SH-SY5Y (cell line): ENCODE measurements around the gene IPP.

ENCODE experiments used
- GATA2 ChIP-seq: IDR thresholded peaks from 2 replicates; pipeline ENCODE4 v1.6.1; 2011; ENCODE audit warnings: mild to moderate bottlenecking, low read depth, low read length
- GATA3 ChIP-seq: IDR thresholded peaks from 2 replicates; pipeline ENCODE4 v1.6.1; 2011; ENCODE audit warnings: low read depth, mild to moderate bottlenecking, low read length, moderate library complexity

The IPP gene

DNA sequence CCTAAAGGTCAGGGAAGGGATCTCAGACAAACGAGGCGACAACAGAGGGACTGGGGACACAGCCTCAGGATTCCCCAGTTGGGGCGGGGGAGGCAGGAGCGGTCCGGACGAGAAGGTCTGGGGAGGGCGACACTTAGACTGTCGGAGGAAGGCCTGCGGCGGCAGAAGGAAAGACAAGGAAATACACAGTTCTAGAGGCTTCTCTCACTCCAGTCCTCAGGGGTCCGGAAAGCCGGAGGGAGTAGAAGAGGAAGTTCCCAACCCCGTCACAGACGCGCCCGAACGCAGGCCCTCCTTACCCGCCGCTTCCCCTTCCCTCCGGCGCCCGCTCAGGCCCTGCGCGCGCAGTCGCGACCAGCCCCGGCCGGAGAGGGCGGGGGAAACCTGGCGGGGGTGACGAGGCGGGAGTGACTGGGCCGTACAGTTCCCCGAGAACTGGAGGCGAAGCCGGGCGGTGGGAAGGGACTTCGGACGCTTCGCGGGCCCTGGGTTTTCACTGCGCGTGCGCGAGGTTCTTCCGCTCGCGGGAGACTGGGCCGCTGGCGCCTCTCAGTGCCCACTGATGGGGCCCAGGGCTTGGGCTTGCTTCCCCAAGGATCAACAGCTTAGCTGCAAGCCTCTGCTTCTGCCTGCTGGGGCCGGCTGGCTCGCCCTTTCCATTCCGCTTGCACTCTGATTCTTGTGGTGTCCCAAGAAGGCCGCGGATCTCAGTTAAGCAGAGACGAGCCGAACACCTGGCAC lies at the start of gene IPP:
Gene IPP (minus strand): TSS at position 356 of the 741 bp plus-strand sequence. CDS start 4,242 bp downstream, outside the sequence.
- no peak for TF ChIP-seq GATA3
- no peak for TF ChIP-seq GATA2

DNA sequence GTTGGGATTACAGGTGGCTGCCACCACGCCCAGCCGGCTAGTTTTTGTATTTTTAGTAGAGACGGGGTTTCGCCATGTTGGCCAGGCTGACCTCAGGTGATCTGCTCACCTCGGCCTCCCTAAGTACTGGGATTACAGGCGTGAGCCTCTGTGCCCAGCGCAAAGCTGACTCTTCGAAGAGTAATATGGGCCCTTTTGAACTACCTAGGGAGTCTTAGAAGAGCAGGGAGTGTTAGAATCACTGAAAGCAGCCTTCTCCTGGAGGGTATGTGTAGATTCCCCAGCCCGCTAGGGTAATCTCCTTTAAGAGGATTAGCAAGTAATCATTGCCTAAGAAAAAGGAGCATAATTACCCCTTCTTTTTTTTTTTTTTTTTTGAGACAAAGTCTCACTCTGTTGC lies 46.5 kb upstream of the IPP start:
- TF ChIP-seq GATA3: no peak
- no peak for TF ChIP-seq GATA2

DNA sequence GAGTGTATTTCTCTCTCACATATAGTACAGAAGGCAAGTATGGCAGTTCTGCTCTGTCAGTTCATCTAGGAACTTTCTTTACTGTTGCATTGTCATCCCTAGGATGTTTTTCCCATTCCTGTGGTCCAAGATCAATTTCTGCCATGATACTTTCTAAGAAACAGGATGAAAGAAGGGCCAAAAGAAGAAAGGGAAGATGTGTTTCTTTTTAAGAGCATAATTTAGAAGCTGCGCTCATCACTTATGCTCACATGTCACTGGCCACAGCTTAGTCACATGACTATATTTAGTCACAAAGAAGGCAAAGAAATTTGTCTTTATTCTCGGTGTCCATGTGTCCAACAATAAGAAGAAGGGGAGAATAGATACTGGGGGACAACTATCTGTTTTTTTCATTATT lies 45.9 kb upstream of the IPP start:
- no peak for TF ChIP-seq GATA3

DNA sequence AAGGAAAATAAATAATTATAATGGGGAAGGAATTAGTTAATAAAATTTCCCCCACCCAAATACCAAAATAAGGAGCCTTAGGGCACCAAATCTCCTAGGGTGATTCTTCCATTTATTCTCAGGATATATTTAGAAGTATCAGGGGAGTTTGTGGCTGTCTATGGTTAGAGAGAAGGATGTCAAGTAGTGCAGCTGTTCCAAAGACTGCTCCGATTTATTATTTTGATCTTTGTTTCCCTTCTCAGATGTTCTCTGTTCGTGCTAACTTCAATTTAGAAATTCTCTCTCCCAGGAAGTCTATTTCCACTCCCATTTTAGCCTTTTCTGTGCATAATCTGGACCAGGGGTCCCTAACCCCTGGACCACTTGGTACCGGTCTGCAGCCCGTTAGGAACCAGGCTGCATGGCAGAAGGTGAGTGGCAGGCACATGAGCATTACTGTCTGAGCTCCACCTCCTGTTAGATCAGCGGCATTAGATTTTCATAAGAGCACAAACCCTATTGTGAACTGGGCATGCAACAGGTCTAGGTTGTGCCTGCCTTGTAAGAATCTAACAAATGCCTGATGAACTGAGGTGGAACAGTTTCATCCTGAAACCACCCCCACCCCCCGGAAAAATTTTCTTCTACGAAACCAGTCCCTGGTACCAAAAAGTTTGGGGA lies 43.6 kb upstream of the IPP start:
- no peak for TF ChIP-seq GATA3
- TF ChIP-seq GATA2: no peak

DNA sequence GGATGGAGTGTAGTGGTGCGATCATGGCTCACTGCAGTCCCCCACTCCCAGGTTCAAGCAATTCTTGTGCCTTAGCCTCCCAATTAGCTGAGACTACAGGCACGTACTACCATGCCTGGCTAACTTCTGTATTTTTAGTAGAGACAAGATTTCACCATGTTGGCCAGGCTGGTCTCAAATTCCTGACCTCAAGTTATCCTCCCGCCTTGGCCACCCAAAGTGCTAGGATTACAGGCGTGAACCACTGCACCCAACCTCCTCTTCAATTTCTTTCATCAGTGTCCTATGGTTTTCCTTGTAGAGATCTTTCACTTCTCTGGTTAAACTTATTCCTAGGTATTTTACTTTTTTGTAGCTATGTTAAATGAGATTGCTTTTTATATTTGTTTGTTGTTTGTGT lies 42.3 kb upstream of the IPP start:
- TF ChIP-seq GATA2 (no peak), GATA3 (no peak)

DNA sequence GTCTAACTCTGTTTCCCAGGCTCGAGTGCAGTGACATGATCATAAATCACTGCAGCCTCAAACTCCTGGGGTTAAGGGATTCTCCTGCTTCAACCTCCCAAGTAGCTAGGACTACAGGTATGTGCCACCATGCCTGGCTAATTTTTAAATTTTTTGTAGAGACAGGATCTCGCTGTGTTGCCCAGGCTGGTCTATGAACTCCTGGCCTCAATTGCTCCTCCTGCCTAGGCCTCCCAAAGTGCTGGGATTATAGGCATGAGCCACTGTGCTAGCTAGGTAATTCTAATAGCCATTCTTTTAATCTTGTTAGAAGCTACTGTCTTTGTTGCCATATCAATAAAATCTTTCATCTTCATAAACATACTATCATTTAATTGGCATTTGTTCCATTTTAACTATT lies 39.1 kb upstream of the IPP start:
- TF ChIP-seq GATA3 (no peak), GATA2 (no peak)

DNA sequence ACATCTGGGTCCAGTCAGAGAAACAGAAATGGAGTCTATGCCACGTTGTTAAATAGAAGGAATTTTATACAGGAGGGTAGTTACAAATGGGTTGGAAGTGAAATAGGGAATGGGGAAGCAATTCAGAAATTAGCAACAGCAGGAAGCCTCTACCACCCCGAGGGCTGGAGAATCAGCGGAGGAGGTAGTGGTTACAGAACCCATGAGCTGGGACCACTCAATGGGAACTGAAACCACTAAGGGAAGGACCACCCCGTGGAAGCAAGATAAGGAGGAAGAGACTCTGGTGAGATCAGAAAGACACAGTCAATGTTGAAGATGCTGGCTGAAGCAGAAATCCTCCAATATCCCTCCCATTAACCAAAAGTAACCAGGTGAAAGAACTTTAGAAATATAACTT lies 37.5 kb upstream of the IPP start:
- TF ChIP-seq GATA2 (no peak), GATA3 (no peak)

DNA sequence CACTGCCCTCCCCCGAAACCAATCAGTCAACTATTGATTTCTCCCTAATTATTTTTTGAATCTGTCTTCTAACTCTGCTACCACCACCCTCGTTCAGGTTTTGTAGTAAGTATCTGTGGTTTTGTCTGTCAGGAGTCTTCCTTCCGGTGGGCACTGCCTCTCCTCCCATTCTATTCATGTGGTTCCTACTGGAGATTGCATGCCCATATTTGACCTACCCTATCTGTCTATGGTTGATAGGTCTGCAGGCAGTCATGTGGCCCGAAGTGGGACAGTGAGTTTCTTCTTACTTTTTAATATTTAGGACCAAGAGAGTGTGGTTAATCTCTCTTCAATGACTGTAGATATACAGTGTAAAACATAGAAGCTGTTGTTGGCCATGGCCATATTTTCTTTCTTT lies 35.1 kb upstream of the IPP start:
- TF ChIP-seq GATA3 (no peak), GATA2 (no peak)

DNA sequence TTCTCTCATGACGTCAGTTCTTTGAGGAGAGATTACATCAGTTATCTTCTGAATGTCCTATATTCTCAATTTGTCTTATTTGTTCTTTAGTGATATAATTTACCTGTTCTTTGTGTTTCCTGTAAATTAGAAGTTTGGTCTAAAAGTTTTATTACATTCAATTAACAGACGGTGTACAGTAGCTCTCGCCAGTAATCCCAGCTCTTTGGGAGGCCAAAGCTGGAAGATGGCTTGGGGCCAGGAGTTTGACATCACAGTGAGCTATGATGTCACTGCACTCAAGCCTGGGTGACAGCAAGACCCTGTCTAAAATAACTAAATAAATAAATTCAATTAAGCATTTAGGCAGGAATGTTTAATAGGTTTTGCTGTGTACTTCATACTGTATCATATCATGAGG lies 25.3 kb upstream of the IPP start:
- TF ChIP-seq GATA3: no peak
- TF ChIP-seq GATA2: no peak

DNA sequence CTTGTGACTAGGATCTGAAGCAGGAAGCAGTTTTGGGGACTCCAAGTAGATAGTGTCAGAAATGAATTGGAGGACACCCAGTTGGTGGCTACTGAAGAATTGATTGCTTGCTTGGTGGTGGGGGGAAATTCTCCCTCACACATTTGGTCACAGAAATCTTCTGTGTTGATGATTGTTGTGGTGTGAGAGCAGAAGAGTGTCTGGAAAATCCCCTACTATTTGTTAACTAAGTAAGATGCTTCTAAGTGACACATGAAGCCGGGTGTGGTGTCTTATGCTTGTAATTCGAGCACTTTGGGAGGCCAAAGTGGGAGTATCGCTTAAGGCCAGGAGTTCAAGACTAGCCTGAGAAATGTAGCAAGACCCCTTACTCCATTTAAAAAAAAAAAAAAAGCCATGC lies 22.5 kb upstream of the IPP start:
- TF ChIP-seq GATA3 (no peak), GATA2 (no peak)

DNA sequence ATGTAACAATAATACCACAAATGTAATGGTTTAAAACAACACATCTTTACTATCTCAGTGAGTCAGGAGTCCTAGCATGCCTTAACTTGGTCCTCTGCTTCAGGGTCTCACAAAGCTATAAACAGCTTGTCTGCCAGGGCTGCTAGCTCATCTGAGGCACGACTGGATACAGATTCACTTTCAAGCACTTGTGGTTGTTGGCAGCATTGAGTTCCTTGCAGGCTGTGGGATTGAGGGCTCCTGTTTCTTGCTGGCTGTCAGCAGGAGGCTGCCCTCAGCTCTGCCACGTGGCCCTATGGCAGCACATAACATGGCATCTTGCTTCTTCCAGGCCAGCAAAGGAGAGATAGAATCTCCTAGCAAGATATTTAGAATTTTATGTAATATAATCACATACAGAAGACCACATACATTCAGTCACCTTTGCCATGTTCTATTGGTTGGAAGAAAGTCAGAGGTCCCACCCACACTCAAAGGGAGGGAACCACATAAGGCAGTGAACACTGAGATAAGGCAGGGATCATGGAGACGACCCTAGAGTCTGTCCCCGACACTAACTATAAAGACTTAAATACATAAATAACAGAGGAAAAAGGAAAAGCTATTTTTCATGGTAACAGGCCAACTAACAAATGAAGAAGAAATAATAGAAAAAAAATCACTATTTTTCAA lies 18.9 kb upstream of the IPP start:
- no peak for TF ChIP-seq GATA2
- no peak for TF ChIP-seq GATA3

DNA sequence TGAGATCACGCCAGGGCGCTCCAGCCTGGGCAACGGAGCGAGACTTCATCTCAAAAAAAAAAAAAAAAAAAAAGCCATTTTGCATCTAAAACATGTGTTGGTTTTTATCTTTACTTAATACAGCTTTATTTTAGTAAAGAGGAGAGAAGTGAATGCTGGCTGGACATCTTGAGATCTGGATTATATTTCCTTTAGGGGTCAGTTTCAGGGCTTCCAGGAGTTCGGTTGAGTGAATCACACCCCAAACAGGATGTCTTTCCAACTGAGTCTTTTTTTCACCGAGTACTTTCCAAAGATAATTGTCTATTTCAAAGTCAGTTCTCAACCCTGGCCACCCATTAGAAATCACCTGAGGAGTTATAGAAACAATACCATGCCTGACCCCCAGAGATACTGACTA lies 16.6 kb upstream of the IPP start:
- TF ChIP-seq GATA2 (no peak), GATA3 (no peak)

DNA sequence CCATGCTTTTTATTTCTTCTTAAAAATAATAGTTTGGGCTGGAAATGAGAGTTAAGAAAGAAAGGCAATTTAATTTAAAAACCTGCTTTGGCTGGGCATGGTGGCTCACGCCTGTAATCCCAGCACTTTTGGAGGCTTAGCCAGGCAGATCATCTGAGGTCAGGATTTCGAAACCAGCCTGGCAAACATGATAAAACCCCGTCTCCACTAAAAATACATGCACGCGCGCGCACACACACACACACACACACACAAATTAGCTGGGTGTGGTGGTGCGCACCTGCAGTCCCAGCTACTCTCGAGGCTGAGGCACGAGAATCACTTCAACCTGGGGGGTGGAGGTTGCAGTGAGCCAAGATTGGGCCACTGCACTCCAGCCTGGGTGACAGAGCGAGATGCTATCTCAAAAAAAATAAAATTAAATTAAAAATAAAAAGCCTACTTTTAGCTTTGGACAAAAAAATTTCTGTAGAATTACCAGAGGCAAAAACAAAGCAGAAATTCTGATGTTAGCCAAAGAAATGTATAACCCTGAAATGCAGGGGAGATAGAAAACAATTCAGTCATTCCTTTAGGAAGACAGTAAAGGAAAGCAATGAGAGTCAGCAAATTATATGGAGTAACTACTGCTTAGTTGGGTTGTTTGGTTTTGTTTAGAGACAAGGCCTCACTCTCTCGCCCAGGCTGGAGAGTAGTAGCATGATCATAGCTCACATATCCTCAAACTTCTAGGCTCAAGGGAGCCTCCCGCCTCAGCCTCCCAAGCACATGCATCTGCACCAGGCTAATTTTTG lies 15.7 kb upstream of the IPP start:
- TF ChIP-seq GATA2: no peak
- no peak for TF ChIP-seq GATA3

DNA sequence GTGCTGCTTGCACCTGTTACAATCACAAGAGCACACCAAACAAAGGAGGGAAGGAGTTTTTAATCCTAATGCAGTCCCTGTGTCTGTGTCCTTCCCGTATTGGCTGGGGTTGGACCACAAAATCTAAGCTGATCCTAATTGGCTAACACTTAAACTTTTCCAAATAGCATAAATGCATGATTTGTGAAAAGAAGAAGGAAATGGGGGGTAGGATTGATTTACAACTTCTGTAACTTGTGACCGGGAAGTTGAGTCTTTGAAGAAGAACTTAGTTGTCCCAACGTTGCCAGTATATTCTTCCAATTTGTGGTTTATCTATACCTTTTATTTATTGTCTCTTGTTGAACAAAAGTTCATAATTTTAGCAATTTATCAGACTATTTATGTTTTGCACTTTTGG lies 11.8 kb upstream of the IPP start:
- TF ChIP-seq GATA3: no peak
